HG03103 (cell line): ENCODE measurements around the gene ITGB1BP1.

Experiments used
- ATAC-seq: cut with Tn5 transposase; IDR thresholded peaks from one replicate; pipeline ENCODE4 v1.9.1; 2021; ENCODE audit warnings: low read depth; ENCODE audit not compliant: unreplicated experiment

ITGB1BP1 gene

DNA sequence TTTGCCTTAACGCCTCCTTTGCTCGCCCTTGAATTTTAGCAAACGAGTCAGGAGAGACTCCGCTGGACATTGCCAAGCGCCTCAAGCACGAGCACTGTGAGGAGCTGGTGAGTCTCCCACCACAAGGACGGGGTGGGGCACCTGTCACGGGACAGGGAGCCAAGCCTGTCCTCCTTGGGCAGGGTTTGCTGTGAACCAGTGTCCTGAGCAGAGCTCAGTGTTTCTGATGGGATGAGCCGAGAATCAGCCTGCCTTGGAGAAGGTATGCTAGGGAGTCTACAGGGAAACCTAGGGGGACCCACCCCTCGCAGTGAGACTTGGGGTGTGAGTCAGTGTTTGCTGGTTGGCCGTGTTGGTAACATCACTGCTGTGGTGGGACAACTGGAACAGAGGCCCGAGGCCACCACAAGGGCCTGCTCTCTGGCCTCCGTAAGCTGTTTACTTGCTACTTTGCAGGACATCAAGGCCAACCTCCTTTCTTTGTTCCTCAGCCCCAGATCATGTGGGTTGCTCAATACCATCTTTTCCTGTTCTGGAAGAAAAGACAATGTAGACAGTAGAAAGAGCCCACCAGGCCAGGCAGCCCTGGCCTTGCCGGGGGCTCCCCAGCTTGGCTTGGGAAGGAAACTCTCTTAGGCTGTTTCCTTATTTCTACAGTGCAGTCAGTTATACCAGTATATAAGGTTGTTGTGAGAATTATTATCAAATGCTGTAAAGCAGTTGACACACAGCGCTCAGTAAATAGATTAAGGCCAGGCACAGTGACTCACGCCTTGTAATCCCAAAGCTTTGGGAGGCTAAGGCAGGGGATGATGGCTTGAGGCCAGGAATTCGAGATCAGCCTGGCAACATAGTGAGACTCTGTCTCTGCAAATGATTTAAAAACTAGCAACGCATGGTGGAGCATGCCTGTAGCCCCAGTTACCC, 42.4 kb downstream of the ITGB1BP1 start:
- ATAC-seq, result no peak

DNA sequence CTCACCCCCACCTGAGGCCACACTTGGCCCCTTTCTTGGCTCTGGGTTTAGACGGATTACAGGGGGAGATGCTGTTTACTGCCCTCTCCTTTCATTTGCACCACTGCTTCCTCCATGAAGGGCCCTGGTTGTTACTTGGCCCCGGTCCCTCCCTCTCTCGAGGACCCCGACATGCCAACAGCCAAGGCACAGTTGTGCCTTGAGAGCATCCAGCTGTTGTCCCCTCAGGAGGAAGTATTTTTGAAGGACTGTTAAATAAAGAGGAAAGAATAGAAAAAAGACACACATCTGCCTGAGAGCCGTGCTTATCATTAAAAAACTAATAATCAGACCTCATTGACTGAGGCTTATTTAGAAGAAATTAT, 44.0 kb downstream of the ITGB1BP1 start:
- ATAC-seq, result no peak

DNA sequence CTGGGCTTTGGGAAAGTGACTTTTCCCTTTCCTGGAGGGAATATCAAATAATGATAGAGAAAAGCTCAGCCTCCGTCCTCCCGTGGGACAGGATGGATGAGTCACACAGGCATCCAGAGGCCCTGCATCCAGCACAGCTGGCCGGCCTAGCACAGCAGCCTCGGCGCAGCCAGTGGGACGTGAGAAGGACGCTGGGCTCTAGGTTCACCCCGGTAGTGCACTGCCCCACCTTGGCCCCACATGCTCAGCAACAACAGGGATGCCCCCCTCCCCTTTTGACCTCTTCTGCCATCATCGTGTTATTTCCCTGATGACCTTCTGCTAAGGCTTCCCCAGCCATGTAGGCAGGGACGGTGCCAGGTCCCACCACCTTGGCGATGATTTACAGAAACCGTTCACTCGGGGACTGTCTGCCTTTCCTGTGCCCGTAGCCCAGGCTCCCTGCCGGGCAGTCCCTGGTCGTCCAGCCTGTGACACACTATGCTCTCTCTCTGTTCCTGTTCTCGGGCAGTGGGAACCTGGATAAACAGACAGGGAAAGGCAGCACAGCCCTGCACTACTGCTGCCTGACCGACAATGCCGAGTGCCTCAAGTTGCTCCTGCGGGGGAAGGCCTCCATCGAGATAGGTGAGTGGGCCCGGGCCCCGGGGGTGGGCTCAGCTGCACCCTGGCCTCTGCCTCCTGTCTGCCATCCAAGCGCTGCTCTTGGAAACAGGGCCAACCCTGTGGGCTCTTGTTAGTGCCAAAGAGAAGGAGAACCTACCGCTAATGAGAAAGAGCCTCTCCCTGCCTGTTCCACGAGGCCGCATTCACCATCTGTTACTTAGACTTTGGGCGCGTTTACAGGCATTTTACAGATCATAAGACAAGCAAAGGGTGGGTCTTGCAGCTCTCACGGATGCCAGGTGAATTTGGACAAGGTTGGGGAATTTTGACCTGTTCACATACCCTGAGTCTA, 44.6 kb downstream of the ITGB1BP1 start:
- ATAC-seq, result no peak

DNA sequence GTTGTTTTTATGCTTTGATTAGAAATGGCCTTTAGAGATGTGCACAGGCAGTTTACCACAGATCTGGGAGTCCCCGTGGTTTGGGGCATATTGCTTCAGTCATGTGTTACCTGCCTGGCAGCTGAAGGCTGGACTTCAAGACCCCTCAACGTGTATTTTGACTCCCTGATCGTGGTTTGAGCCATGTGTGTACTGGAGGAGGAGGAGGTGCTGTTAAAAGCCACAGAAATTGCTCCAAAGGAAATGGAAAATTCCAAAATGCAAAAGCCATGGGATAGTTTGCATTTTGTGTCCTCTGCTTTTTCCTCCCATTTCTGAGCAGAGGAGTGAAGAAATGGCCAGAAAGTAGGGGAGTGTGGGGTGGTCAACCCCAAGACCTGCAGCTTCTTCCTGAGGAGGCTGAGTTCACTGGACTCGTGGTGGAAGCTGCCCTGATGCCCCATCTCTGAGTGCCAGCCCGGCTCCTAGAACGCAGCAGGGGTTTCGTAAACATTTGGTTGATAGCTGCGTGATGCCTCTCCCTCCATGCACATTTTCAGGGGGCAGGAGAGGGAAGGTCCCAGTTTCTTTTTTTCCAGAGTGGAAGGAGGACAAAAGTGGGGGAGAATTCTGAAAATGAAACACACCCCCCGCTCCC, 45.7 kb downstream of the ITGB1BP1 start:
- no peak for ATAC-seq

DNA sequence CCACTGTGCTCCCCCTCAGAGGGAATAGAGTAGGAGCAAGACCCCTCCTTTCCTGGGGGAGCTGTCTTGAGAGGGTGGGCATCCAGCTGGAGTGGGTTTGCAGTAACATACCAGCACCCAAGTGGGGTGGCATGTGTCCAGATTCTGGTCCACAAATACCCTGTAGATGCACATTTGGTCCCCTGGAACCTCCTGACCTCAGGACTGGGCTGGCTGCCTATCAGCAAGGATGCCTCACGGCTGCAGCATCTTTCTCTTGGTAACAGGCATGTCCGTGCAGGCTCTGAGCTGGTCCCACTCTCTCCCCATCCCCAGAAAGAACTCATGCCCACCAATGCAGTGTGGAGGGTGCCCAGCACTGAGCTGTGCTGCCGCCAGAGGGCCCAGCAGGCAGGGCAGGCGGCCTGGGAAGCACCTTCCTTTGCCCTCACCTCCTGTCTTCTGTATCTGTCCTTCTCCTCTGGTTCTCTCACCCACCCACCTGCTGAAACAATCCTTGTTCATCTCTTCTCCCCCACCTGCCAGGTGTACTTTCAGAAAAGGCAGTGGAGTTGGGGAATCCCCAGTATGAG, 47.4 kb downstream of the ITGB1BP1 start:
- ATAC-seq, result no peak

DNA sequence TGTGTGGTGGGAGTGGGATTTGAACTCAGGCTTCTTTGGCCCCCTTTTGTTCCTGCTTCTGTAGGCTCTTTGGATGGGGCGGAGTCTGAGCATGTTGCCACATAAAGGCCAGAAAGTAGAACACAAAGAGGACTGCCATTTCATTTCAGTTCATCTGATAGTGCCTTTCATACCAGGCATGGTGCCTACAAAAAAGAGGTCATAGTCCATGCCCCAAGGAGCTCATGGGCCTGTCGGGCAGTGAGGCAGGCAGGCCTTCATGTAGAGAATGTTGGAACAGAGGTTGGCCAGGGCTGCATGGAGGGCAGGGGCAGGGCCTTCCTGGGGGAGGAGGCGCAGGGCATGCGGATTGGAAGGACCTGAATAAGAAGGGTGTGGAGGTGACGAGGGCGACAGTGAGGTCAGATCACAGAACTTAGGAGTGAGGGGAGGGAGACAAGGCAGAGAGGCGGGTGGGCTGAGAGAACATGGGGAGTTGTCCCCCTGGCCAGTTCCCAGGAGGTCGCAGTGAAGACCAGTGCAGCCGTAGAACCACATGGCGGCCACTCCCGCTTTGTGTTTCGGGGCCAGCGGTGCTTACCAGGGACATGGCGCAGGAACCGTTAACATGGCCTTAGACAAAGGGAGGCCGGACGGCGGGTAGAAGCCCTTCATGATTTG, 49.1 kb downstream of the ITGB1BP1 start:
- ATAC-seq, result no peak

DNA sequence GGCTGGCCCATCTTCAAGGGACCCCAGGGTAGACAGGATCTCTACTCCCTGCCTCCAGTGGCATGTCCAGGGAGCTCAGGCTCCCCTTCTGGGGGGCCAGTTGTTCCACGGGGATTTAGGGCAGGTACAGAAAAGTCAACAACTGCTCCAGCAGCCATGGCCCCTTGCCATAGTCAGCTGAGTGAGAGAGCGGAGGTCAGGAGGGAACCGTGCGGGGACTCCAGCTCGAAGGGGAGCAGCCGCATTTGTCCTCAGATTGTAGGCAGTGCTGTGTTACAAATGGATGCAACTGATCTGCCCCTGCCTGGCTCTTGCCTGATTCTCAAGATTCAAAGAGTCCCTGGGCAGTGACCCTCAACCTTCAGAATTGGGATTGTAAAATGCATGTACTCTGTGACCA, 49.9 kb downstream of the ITGB1BP1 start:
- no peak for ATAC-seq

DNA sequence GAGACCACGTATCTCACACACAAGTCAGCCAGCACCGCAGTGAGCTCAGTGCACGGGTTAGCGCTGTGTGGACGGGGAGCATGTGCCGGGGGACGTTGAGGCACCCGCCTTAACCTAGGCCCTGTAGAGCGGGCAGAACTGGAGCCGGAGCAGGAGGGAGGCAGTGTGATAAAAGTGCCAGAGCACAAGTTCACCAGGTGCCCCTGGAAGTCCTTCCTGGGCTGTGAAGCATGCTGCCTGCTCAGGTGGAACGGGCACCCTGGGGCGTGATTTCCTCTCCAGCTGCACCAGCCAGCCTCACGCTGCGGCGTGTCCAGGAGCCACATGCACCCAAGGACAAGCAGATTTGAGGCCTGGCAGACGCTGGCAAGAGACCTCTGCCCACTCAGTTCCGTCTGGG, 50.3 kb downstream of the ITGB1BP1 start:
- ATAC-seq, result no peak

DNA sequence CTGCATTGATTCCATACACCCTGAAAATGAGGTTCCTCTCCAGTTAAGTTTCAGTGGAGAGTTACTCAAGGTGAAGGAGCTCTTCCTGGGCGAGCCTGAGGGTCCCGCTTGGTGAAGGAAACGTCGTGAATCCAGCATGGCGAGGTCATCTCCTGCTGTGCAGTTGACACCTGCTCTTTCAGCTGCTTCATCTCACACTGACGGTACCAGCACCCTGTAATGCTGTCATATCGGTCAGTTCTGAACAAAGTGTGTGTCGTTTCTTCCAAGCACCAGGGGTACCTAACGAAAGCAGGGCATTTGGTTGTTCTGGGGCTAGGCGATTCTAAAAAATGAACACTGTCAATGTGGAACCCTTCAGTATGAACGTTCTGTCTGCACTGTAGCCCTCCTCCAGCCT, 52.6 kb downstream of the ITGB1BP1 start:
- no peak for ATAC-seq

DNA sequence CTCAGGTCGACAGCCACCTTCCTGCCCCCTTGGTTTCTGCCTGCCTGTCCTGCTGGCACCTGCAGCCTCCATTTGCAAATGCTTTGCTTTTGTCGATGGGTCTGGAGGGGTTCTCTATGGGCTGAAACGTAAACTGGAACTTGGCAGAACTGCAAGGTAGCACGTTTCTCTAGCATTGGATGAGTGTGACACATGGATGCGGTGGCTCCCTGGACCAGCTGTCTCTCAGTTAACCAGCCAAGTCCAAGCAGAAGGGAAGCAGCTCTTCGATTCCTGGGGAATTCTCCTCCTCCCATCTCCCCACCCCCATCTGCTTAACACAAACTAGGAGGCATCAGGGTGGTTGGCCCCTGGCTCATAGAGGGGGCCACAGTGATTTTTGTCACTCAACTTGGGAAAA, 57.3 kb downstream of the ITGB1BP1 start:
- no peak for ATAC-seq

DNA sequence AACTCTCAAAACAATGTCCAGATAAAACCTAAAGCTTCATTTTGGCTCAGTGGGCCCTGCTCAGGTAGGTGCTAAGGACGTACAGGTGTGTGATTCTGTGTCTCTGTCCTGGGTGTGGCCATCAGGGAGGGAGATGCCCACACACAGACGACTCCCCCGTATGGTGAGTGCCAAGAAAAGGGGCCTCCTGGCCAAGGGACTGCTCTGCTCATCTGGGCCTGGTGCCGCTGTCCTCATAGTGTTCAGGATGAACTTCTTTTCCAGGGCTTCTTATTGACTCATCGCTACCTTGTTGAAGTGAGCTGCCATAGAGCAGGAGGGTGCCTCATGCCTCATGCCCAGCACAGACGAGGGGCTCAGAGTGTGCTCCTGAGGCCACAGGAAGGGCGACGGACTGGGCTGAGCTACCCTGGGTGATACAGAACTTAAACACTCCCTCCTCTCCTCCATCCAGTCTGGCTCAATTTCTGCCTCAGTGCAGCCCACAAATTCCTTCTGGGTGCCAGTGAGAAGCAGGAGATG, 57.8 kb downstream of the ITGB1BP1 start:
- no peak for ATAC-seq

DNA sequence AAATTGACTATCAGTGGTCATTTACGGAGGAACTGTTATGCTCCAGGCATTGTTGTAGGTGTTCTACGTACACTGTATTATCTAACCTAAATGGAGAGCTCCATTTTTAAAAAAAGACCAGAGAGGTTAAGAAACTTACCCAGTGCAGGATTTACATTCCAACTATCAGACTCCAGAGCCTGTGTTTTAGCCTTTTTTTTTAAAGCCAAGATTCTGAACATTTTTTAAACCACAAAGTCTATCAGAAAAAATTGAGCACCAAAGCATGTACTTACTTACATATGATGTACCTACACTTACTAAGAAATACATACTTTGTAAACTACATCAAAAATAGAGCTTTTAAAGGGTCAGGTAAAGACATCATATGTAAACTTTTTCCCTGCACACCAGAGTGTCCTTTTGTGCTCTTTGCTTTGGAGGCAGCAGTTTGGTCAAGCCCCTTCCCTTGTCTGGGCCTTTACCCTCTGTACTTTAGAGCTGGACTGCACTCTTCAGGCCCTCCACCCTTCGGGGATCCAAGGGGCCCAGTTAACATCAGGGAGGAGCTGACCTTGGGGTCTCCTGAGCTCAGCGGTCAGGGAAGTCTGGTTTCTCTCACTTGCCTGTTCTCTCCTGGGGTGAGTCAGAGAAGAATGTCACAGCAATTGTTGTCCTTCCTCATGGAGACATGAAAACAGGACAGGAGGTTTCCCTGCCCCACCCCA, 58.4 kb downstream of the ITGB1BP1 start:
- ATAC-seq, result no peak

DNA sequence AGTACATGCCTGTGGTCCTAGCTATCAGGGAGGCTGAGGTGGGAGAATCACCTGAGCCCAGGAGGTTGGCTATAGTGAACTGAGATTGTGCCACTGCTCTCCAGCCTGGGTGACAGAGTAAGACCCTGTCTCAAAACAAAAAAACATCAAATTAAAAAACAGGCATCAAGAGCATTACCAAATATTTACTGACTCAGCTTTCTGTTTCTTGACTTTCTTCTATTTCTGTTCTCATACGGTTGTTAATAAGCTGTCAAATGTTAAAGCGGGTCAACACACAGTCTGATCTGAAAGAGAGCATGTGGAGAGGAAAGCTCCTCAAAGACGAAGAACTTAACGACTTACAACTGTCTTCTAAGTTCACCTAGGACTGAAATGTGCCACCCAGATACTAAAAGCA, 59.0 kb downstream of the ITGB1BP1 start:
- ATAC-seq, result no peak

DNA sequence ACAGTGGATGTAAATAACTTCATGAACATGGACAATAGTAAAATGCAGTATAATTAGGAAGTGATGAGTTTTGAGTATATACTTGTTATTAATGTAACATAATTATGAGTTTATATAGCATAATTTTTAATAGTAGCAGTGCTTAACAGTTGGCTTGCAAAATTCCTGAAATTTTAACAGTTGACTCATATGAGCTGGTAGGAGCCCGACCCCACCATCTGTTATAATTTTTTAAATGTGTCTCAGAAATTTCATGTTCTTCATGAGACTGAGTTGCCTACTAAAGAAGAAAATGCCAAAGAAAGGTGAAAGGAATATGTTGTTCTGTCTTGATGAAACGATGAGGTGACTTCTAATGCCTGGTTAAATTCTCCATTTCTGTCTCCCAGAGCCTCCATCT, 62.6 kb downstream of the ITGB1BP1 start:
- ATAC-seq, result no peak

DNA sequence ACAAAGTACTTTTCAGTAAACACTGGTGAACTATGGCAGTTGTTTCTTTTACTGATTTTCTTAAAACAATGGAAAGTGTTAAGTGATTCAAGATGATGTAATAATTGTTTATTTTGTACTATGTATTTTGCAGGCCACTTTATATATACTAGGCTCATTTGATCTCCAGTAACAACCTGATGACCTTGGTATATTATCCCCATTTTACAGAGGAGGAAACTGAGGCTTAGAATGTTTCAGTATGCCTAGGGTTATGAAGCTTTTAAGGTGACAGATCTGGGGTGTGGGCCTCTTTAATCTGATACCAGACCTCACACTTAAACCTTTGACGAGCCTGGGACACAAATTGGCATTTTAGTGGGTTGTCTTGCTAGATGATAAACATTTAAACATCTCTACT, 63.2 kb downstream of the ITGB1BP1 start:
- ATAC-seq, result no peak

DNA sequence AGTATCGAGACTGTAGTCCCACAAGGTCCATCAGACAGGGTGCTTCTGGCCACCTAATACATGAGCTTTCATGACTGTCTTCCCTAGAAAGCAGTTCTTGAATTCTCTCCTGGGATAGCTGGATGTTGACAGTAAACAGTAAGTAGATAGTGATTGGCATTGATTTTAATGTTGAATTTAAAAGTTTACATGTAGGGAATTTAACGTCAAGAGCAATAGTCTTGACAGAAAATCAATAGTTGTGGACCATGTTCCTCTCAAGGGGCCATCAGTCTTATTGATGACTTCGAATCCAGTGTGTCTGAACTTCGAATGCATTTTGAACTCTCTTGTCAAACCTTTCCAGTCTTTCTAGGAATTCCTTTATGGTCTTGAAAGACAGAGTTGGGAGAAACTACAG, 63.9 kb downstream of the ITGB1BP1 start:
- ATAC-seq, result no peak

DNA sequence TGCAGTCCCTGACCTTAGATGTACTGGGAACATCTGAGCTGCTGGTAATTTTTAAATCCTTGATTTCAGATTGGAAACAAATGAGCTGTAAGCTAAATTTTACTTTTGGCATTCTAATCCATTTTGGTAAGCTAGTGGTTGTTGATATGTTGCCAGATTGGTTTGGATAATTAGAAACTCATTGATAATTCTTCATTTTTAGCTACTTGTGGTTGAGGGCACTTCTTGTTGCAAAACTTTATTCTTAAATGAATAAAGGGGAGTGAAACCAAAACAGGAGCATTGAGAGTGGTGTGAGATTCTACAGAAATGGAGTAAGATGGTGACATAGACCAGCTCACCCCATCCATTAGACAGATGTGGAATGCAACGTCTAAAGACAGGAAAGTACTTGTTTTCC, 64.5 kb downstream of the ITGB1BP1 start:
- no peak for ATAC-seq

DNA sequence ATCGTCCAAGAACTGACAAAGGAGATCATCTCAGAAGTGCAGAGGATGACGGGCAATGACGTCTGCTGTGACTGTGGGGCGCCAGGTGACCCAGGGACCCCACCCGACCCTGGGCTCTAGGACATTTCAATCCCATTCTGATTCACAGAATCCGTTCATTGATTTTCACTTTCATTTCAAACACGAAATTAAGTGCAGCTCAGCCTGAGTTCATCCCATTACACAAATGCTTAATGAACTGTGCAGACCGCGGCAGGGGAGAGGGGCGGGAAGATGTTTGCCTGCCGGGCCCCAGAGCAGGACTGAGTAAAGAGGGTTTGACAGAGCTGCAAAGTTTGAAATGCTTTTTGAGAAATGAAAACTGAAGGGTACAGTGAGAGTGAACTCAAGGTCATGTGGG, 67.1 kb downstream of the ITGB1BP1 start:
- no peak for ATAC-seq

DNA sequence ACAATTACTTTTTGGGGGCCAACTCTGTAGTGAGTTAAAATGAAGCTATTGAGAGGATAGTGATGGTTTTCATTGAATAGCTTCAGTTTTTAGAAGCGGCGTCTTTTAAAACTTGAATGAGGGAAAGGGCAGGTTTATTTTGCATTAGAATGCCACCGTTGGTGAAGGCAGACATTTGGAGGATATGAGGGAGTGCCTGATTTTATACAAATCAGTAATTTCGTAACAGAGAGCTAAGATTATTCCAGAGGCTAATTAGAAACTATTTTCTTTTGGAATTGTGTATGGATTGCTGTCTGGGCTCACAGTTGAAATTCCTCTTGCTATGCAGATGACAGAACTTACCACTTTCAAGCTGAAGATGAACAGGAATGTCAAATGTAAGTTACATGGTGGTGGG, 67.6 kb downstream of the ITGB1BP1 start:
- no peak for ATAC-seq
